ENCODE data around the gene MAP1A.

GRCh38 chr15:43514241-43515057 is 3.0 kb upstream of the MAP1A start:
- TF ChIP-seq CTCF (IDR thresholded peaks at IDR 0.05 in 4 of 5, conservative IDR thresholded peaks at IDR 0.05 in 1 of 5) (peak; percentile 19 to 46 (median 28)), POLR2A (IDR thresholded peaks at IDR 0.05) (peak in 1 of 2 donors; percentile 24)

All from gastrocnemius medialis (tissue), 4 donors.